Testis (tissue), 2 donors: ENCODE data around the gene LOXL3.

ENCODE experiments used
- CTCF ChIP-seq, 3 experiments: fragments of 450-650 bp in 2 of 3; fragments of 200-600 bp in 1 of 3; sonication (generic) in 1 of 3; IDR thresholded peaks; one replicate each; pipeline ENCODE4 v1.5.1; 2016 to 2019; ENCODE audit warnings: antibody characterized with exemption in 3 of 3, mild to moderate bottlenecking in 2 of 3, moderate library complexity in 1 of 3
- POLR2A ChIP-seq: fragments of 450-650 bp; IDR thresholded peaks from one replicate; pipeline ENCODE4 v1.6.1; 2017; ENCODE audit warnings: antibody characterized with exemption, mild to moderate bottlenecking, moderate library complexity

- TF ChIP-seq CTCF (IDR thresholded peaks at IDR 0.05) (no peak), POLR2A (no peak)
Observed at GRCh38 chr2:74576211-74576862, 22.6 kb upstream of the LOXL3 start.
